GM18517 (cell line): ENCODE data around the gene IGF1R.

ENCODE experiments used
- ATAC-seq: cut with Tn5 transposase; IDR thresholded peaks from one replicate; pipeline ENCODE4 v1.9.1; 2021; ENCODE audit warnings: mild to moderate bottlenecking, moderate library complexity; ENCODE audit not compliant: unreplicated experiment

The IGF1R gene

GRCh38 chr15:98703126-98703685 is 54.9 kb downstream of the IGF1R start:
- no peak for ATAC-seq

DNA sequence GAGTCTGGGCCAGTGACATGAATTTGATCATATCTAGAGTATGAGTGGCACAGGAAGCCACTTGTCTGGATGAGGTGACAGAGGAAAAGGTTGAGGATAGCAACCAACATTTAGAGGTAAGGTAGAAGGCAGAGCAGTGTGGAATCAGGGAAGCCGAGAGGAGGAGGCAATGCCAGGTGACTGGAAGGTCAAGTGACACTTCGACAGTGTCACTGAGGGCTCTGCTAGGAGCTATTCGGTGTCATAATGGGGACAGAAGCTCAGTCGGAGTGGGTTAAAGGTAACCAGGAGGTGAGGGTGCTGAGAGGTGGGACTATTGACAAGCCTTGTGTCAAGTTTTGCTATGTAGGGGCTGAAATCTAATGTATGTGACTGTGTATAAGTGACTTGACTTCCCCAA is 56.7 kb downstream of the IGF1R start:
- no peak for ATAC-seq

GRCh38 chr15:98706387-98706786 is 58.0 kb downstream of the IGF1R start:
- ATAC-seq: no peak

DNA sequence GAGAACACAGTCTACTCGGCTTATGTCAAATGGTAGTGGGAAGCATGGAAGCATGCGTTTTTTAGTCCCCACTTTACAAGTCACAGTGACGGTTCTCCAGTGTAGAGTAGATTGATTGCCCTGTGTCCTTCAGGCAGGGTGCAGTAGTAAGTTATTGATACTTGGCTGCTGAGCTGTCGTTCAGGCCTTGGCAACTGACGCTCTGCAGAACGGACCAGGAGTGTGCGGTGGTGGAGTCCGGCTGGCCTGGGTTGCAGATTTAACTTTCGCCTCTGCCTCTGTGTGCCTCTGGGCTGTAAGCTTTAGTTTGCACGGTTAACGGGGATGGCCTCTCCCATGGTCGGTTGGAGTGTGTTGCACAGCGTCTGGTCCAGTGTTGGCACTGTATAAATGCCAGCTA is 58.6 kb downstream of the IGF1R start:
- ATAC-seq: no peak

GRCh38 chr15:98708037-98708590 is 59.8 kb downstream of the IGF1R start:
- no peak for ATAC-seq

GRCh38 chr15:98711810-98712209 is 63.5 kb downstream of the IGF1R start:
- no peak for ATAC-seq

DNA sequence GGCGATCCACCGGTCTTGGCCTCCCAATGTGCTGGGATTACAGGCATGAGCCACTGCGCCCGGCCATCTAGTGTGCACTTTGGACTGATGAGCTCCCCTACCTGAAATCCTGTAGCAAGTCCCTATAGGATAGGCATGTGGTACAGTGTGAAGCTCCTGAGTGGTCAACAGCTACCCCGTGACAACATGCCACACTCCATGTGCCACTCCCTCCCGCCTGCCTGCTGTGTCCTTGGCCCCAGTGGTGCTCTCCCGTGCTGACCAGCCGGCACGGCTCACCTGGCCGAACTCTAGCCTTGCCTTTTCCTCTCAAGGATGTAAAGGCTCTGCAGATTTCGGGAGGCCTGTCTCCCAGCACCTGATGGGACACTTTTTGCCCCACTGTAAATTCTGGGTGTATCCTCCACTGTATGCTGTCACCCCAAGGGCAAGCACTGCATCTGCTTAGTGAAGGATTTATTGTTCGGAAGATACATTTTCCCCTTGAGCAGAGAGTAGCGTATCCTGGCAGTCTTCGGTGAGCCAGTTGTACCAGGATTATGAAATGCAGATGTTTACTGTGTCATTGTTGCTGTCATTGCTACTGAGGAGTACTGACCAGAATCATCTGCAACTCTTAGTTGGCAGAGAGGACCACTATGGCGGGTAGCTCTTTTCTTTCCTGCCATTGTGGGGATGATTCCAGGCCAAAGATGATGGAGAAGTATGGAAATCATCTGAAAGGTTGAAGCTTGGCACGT is 64.7 kb downstream of the IGF1R start:
- ATAC-seq: no peak

DNA sequence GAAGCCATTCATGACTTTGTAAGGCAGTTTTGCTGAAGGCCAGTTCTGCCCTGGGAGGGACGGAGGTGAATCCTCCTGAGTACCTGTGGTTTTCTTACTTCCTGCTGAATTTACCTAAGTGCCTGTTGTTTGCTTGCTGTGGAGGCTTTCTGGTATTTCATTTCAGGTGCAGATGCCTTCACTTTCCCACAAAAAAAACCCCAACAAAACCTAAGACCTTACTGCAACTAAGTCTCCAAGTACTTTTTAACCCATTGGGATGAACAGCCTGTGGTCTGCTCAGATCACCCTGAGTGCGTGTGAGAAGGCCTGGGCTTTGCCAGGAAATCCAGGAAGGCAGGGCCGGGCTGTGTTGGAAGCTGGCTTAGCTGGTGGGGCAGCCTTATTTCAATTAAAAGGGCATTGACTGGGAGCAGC is 65.3 kb downstream of the IGF1R start:
- ATAC-seq: no peak

DNA sequence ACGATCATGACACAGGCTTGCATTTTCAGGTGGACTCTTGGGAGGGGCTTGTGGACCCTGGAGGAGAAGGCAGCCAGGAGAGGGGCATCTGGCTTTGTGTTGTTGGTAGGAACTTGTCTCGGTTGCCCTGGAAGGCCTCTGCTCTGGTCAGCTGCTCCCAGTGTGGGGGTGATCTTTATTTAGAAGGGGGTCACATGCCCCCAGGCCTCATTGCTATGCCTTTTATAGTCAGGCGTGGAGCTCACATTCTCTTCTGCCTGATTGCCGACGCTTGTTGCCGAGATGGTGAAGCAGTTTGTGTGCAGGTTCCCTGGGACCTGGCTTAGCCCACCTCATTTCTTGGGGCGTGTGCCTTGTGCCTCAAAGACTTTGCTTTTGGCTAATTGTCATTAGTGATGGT is 66.6 kb downstream of the IGF1R start:
- ATAC-seq: no peak

DNA sequence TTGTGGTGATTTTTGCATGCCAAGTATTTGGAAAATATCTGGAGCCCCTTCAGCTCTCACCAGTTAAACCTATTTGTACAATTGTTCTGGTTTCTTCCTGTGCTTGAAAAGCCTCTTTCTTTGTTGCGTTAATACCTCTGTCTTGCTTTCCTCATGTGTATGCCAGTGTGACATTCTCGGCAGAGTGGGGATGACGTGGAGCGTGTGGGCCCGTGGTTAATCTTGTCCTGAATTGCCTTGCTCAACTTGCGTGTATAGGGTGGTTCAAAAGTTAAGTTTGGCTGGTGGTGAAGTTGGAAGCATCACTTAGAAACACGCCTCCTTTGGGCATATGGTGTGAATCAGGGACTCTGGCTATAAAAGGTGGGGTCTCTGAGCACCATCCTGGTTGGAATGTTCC is 67.1 kb downstream of the IGF1R start:
- ATAC-seq: no peak

DNA sequence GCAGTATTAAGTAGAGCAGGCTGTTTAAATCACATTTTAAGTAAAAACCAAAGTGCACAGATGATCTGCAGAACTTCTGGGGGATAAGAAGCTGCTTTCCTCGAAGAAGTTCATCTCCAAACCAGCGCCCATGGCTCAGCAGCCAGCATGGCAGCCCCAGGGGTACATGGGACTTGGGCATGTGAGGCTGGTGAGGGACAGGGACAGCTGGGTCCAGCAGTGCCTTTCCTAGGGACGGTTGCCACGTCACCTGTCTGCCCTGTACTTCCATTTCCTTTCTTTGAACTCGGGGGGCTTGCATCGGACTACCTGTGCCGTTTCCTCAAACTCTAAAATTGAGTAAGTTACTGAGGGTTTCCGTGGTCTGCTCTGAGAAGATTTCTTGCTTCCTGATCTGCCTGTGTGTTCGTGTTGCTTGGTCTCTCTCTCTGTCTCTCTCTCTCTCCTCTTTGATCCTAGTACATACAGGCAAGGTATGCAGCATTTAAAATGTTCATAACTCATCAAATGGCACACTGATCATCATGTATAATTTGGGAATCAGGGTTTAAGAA is 67.6 kb downstream of the IGF1R start:
- ATAC-seq: no peak

- ATAC-seq: no peak
Measured at GRCh38 chr15:98717371-98717770, 69.0 kb downstream of the IGF1R start.

- no peak for ATAC-seq
Measured at GRCh38 chr15:98717942-98718341, 69.6 kb downstream of the IGF1R start.

GRCh38 chr15:98718426-98719136 is 70.2 kb downstream of the IGF1R start:
- no peak for ATAC-seq

DNA sequence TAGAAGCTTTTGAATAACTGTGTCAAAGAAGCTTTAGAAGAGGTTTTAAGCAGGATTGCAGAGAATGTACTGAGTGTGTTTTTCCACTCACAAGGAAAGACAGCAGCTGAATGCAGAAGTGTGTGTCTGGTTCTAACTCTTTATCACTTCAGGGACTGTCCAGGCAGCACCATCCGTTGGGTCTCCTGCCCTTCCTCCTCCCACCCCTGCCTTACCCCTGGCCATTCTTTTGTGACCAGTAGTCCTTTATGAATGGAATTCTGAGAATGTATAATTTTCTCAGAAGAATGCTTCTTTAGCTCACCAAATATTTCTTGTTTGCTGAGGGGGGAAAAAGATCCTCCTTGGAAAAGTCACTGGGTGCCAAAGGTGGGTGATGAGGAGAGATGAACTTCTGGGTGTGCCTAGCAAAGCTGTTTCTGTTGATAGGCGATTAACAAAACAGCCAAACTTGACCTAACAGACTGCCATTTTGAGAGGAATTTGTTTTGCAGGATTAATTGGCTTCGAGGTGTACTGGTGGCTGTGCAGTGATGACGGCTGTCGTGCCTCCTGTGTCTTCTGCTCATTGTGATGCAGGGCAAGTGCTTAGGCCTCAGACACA is 70.9 kb downstream of the IGF1R start:
- ATAC-seq: no peak

- ATAC-seq: no peak
Measured at GRCh38 chr15:98720031-98720430, 71.7 kb downstream of the IGF1R start.

DNA sequence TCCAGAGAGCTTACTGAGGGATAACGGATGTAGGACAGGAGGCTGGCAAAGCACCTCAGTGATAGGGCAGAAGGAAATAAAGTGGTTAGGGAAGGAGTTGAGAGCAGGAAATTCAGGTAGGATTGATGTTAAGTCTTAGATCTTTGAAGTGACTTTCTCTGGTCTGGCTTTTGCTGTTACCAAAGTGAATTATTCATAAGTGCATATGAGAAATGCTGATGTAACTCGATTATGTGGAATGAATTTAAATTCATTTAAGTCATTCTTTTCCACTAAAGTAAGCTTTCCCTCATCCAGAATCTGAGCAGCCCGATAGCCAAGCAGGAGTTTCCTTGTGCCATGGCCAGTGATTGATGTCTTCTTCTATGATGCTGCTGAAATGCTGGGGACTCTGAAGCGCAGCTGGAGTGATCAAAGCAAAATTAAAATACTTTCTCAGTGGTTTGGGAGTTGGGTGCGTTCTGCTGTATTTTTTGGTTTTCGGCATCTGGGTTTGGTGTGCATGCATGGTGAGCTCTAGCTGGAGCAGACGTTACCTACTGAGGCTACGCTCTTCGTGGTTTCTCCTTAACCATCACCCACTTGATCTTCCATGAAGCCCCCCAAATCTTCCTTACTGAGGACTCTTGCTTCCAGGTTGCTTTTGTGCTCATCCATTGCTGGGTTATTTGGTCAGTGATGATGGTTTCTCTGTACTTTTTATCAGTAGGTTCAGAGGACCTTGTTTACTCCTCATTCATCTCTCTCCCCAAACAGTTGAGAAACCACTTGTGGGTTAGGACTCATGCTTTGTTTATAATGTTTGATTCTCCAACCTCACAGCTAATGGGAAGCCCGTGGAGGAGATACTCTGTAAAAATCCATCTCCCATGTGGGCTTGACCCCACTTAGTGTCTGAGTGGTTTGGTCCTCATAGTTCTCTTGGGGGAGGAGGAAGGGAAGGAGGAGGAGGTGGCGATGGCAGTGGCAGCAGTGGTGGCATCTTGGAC is 72.5 kb downstream of the IGF1R start:
- ATAC-seq: no peak

- ATAC-seq: no peak
Measured at GRCh38 chr15:98722209-98722608, 73.9 kb downstream of the IGF1R start.

- ATAC-seq: no peak
Measured at GRCh38 chr15:98722645-98723044, 74.3 kb downstream of the IGF1R start.

- ATAC-seq: no peak
Measured at GRCh38 chr15:98723195-98723594, 74.9 kb downstream of the IGF1R start.
